SK-N-SH (cell line): ENCODE data around the gene SLC5A11. TPM values are rescaled to one million over a fixed set of nuclear protein-coding genes. Genes with fewer than 3 reads are reported as not detected.

Experiments
- CTCF ChIA-PET: fragments of 300-600, 350-600 bp; formaldehyde crosslinking; extraction: SDS; loops from one replicate; lab custom pipeline; 2021; lab: Yijun Ruan, JAX
- POLR2A ChIA-PET: fragments of 350-600 bp; sonication (Branson Sonifier 250); formaldehyde crosslinking; extraction: SDS; loops from one replicate; lab custom pipeline; 2020; ENCODE audit warnings: antibody characterized with exemption, inconsistent platforms; lab: Yijun Ruan, JAX
- DNase-seq: peaks from one replicate; pipeline ENCODE4 v3.0.0; 2012
- H2AFZ ChIP-seq: fragments of 200-600 bp; sonication (generic); 2 replicates; pipeline ENCODE4 v1.8.1; 2016; ENCODE audit warnings: antibody characterized with exemption, mild to moderate bottlenecking, low read depth
- H3F3A ChIP-seq: fragments of 200-600 bp; sonication (generic); replicated peaks from 2 replicates; pipeline ENCODE3; 2016; ENCODE audit warnings: antibody characterized with exemption, mild to moderate bottlenecking; ENCODE audit not compliant: insufficient read depth
- H3K27ac ChIP-seq, 2 experiments: fragments of 200-500 bp in 1 of 2; fragments of 200-600 bp in 1 of 2; sonication (Bioruptor generic) in 1 of 2; sonication (generic), shearing (Covaris generic) in 1 of 2; 2 replicates each; pipeline versions ENCODE4 v1.5.1 to v1.6.1; 2014 to 2016; ENCODE audit warnings: low read depth in 2 of 2, inconsistent platforms in 1 of 2, low read length in 1 of 2, mild to moderate bottlenecking in 1 of 2, mixed read lengths in 1 of 2
- H3K27me3 ChIP-seq: fragments of 200-600 bp; sonication (generic), shearing (Covaris generic); 2 replicates; pipeline ENCODE4 v1.6.1; 2016; ENCODE audit warnings: mixed run types; ENCODE audit not compliant: insufficient read depth
- H3K36me3 ChIP-seq, 2 experiments: fragments of 200-500 bp in 1 of 2; fragments of 200-600 bp in 1 of 2; sonication (Bioruptor generic) in 1 of 2; sonication (generic) in 1 of 2; replicated peaks in 1 of 2; 2 replicates each; pipeline versions ENCODE3 to v1.5.1; 2014 to 2016; ENCODE audit warnings: low read length in 1 of 2, mild to moderate bottlenecking in 1 of 2; ENCODE audit not compliant: insufficient read depth in 2 of 2, control insufficient read depth in 1 of 2
- H3K4me1 ChIP-seq, 2 experiments: fragments of 200-500 bp in 1 of 2; fragments of 200-600 bp in 1 of 2; sonication (Bioruptor generic) in 1 of 2; sonication (generic), shearing (Covaris generic) in 1 of 2; 2 replicates each; pipeline versions ENCODE4 v1.5.1 to v1.6.1; 2014 to 2016; ENCODE audit warnings: low read depth in 1 of 2, low read length in 1 of 2, mixed run types in 1 of 2; ENCODE audit not compliant: insufficient read depth in 2 of 2, control insufficient read depth in 1 of 2
- H3K4me2 ChIP-seq: fragments of 200-600 bp; sonication (generic), shearing (Covaris generic); 2 replicates; pipeline ENCODE4 v1.6.1; 2017; ENCODE audit warnings: mixed run types
- H3K4me3 ChIP-seq, 2 experiments: fragments of 200-500 bp in 1 of 2; fragments of 200-600 bp in 1 of 2; sonication (Bioruptor generic) in 1 of 2; sonication (generic), shearing (Covaris generic) in 1 of 2; 2 replicates each; pipeline versions ENCODE4 v1.5.1 to v1.8.1; 2014 to 2016; ENCODE audit warnings: low read depth in 2 of 2, inconsistent platforms in 1 of 2, low read length in 1 of 2, mild to moderate bottlenecking in 1 of 2, mixed read lengths in 1 of 2, moderate library complexity in 1 of 2
- H3K79me2 ChIP-seq: fragments of 200-600 bp; sonication (generic); 2 replicates; pipeline ENCODE4 v1.8.1; 2017; ENCODE audit warnings: mild to moderate bottlenecking; ENCODE audit not compliant: insufficient read depth
- H3K9ac ChIP-seq: fragments of 200-600 bp; sonication (generic); 2 replicates; pipeline ENCODE4 v1.6.1; 2017; ENCODE audit warnings: mixed run types
- H3K9me2 ChIP-seq: fragments of 200-600 bp; sonication (generic); 2 replicates; pipeline ENCODE4 v1.6.1; 2017; ENCODE audit warnings: mixed run types
- H3K9me3 ChIP-seq: fragments of 200-600 bp; sonication (generic); 2 replicates; pipeline ENCODE4 v1.6.1; 2017; ENCODE audit warnings: mixed run types, mild to moderate bottlenecking, moderate library complexity
- H4K20me1 ChIP-seq: fragments of 200-600 bp; sonication (generic); 2 replicates; pipeline ENCODE4 v1.6.1; 2017; ENCODE audit warnings: mild to moderate bottlenecking, mixed run types; ENCODE audit not compliant: insufficient read depth
- CHD2 ChIP-seq: fragments of 150-350 bp; IDR thresholded peaks from 2 replicates; pipeline ENCODE4 v1.6.1; 2018; ENCODE audit warnings: low read length; ENCODE audit not compliant: partially characterized antibody
- EZH2phosphoT487 ChIP-seq: fragments of 200-600 bp; sonication (generic); IDR thresholded peaks from 2 replicates; pipeline ENCODE4 v1.6.1; 2017; ENCODE audit warnings: low read depth, mixed run types, mild to moderate bottlenecking, antibody characterized with exemption, moderate library complexity, borderline replicate concordance
- FOXJ3 ChIP-seq: sonication (generic); formaldehyde crosslinking; IDR thresholded peaks from 2 replicates; pipeline ENCODE4 v1.5.1; 2020; ENCODE audit warnings: mild to moderate bottlenecking, missing genetic modification reagents
- JUND ChIP-seq: IDR thresholded peaks from 2 replicates; pipeline ENCODE4 v1.4.0; 2012
- MAX ChIP-seq: IDR thresholded peaks from 2 replicates; pipeline ENCODE4 v1.4.0; 2012; ENCODE audit warnings: low read depth
- MXI1 ChIP-seq: IDR thresholded peaks from 2 replicates; pipeline ENCODE4 v1.6.1; 2012; ENCODE audit warnings: mild to moderate bottlenecking, low read depth, low read length, improper control_type of control experiment
- NFIC ChIP-seq: IDR thresholded peaks from 2 replicates; pipeline ENCODE4 v1.4.0; 2012; ENCODE audit warnings: borderline replicate concordance
- NRF1 ChIP-seq: IDR thresholded peaks from 2 replicates; pipeline ENCODE4 v1.6.1; 2012; ENCODE audit warnings: low read depth, mild to moderate bottlenecking, low read length
- POLR2AphosphoS5 ChIP-seq: IDR thresholded peaks from 2 replicates; pipeline ENCODE4 v1.6.1; 2012; ENCODE audit warnings: low read depth, low read length
- RCOR1 ChIP-seq: fragments of 150-350 bp; IDR thresholded peaks from 2 replicates; pipeline ENCODE4 v1.6.1; 2017; ENCODE audit warnings: antibody characterized with exemption, low read length
- RFX5 ChIP-seq: IDR thresholded peaks from 2 replicates; pipeline ENCODE4 v1.6.1; 2012; ENCODE audit warnings: mild to moderate bottlenecking, improper control_type of control experiment, low read length
- RXRA ChIP-seq: IDR thresholded peaks from 2 replicates; pipeline ENCODE4 v1.4.0; 2012; ENCODE audit warnings: low read depth, mild to moderate bottlenecking, borderline replicate concordance
- TCF12 ChIP-seq: IDR thresholded peaks from 2 replicates; pipeline ENCODE4 v1.4.0; 2012
- TEAD4 ChIP-seq: IDR thresholded peaks from 2 replicates; pipeline ENCODE4 v1.4.0; 2012; ENCODE audit warnings: mild to moderate bottlenecking, borderline replicate concordance; ENCODE audit not compliant: insufficient read depth
- USF2 ChIP-seq: fragments of 150-350 bp; IDR thresholded peaks from 2 replicates; pipeline ENCODE4 v1.6.1; 2017; ENCODE audit warnings: antibody characterized with exemption, low read length, low read depth, borderline replicate concordance
- WGBS: methylation state at CpG from one replicate; pipeline ENCODE4 v1.1.6; 2017; ENCODE audit warnings: low lambda C conversion rate; 5-methylcytosine and 5-hydroxymethylcytosine counted together
- polyA plus RNA-seq, 3 experiments: library from polyadenylated mRNA; depleted of rRNA; stranded (reverse); fragments of >200 nt; gene quantifications; 2 replicates each; pipeline ENCODE4 v1.2.3, GENCODE V29; 2012
- TF ChIP-seq, protein P1 (sequence below): IDR thresholded peaks from 2 replicates; pipeline ENCODE4 v1.4.0; 2012; ENCODE audit warnings: low read depth, borderline replicate concordance
- TF ChIP-seq, protein P2 (sequence below): fragments of 200-600 bp; sonication (generic); IDR thresholded peaks from 2 replicates; pipeline ENCODE4 v1.6.1; 2017; ENCODE audit warnings: antibody characterized with exemption, mild to moderate bottlenecking, moderate library complexity
- TF ChIP-seq, protein P3 (sequence below): IDR thresholded peaks from 2 replicates; pipeline ENCODE4; 2012

The SLC5A11 gene
- polyA plus RNA-seq, 1 of the 3 experiments (the other 2 are of a cell fraction) = not detected

- H3K4me3 ChIP-seq = no peak overlapping the region
- CTCF ChIA-PET = interaction anchor here (1.1 kb wide), 1 partner anchor 21 kb away, joined by 3 read pairs; no protein-coding TSS in a partner anchor
- TF ChIP-seq RFX5 (no peak), FOXJ3 (CRISPR knock-in tag) (no peak), JUND (no peak), MXI1 (no peak), TCF12 (no peak), NRF1 (no peak), RCOR1 (no peak), MAX (no peak), USF2 (no peak), POLR2AphosphoS5 (no peak)
- TF ChIP-seq, protein P1, sequence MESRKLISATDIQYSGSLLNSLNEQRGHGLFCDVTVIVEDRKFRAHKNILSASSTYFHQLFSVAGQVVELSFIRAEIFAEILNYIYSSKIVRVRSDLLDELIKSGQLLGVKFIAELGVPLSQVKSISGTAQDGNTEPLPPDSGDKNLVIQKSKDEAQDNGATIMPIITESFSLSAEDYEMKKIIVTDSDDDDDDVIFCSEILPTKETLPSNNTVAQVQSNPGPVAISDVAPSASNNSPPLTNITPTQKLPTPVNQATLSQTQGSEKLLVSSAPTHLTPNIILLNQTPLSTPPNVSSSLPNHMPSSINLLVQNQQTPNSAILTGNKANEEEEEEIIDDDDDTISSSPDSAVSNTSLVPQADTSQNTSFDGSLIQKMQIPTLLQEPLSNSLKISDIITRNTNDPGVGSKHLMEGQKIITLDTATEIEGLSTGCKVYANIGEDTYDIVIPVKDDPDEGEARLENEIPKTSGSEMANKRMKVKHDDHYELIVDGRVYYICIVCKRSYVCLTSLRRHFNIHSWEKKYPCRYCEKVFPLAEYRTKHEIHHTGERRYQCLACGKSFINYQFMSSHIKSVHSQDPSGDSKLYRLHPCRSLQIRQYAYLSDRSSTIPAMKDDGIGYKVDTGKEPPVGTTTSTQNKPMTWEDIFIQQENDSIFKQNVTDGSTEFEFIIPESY = no peak
- TF ChIP-seq, protein P2, sequence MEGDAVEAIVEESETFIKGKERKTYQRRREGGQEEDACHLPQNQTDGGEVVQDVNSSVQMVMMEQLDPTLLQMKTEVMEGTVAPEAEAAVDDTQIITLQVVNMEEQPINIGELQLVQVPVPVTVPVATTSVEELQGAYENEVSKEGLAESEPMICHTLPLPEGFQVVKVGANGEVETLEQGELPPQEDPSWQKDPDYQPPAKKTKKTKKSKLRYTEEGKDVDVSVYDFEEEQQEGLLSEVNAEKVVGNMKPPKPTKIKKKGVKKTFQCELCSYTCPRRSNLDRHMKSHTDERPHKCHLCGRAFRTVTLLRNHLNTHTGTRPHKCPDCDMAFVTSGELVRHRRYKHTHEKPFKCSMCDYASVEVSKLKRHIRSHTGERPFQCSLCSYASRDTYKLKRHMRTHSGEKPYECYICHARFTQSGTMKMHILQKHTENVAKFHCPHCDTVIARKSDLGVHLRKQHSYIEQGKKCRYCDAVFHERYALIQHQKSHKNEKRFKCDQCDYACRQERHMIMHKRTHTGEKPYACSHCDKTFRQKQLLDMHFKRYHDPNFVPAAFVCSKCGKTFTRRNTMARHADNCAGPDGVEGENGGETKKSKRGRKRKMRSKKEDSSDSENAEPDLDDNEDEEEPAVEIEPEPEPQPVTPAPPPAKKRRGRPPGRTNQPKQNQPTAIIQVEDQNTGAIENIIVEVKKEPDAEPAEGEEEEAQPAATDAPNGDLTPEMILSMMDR = no peak
Observed at GRCh38 chr16:24890746-24891145, 45.0 kb downstream of the SLC5A11 start.

GRCh38 chr16:24896439-24896838 is 50.7 kb downstream of the SLC5A11 start:
- no peaks in the 10 kb centered on the region; the same call in 1 of the 2 replicates for H3K27me3 ChIP-seq
- WGBS = 84% methylated on average over 1 of the region's 1 CpG
- H3K27ac ChIP-seq = no peak overlapping the region
- no peaks in the 10 kb centered on the region for H3K4me1 ChIP-seq
- no peaks in the 10 kb centered on the region for H3K9me2 ChIP-seq
- no peak overlapping the region for H3K4me2 ChIP-seq
- H3K9ac ChIP-seq = no peak overlapping the region
- no peaks in the 10 kb centered on the region for H4K20me1 ChIP-seq
- ChIA-PET CTCF (interaction anchor here (1.2 kb wide), 1 partner anchor 9 kb away, joined by 4 read pairs; no protein-coding TSS in a partner anchor), POLR2A (no interaction called here)
- H3K4me3 ChIP-seq = no peak overlapping the region
- H3K79me2 ChIP-seq = no peaks in the 10 kb centered on the region
- H3K9me3 ChIP-seq = no peaks in the 10 kb centered on the region
- H3K36me3 ChIP-seq = no peaks in the 10 kb centered on the region
- no peaks in the 10 kb centered on the region for H3F3A ChIP-seq
- H2AFZ ChIP-seq = no peak overlapping the region
- DNase-seq = no peak
- no peak for TF ChIP-seq USF2
- no peak for TF ChIP-seq TEAD4
- TF ChIP-seq, protein P3, sequence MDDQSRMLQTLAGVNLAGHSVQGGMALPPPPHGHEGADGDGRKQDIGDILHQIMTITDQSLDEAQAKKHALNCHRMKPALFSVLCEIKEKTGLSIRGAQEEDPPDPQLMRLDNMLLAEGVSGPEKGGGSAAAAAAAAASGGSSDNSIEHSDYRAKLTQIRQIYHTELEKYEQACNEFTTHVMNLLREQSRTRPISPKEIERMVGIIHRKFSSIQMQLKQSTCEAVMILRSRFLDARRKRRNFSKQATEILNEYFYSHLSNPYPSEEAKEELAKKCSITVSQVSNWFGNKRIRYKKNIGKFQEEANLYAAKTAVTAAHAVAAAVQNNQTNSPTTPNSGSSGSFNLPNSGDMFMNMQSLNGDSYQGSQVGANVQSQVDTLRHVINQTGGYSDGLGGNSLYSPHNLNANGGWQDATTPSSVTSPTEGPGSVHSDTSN = no peak
- TF ChIP-seq RXRA = no peak
- no peak for TF ChIP-seq EZH2phosphoT487
- no peak for TF ChIP-seq NFIC
- no peak for TF ChIP-seq CHD2

More at GRCh38 chr16:24890746-24891145, 45.0 kb downstream of the SLC5A11 start:
- H3K4me2 ChIP-seq = no peak overlapping the region
- H3K36me3 ChIP-seq = no peaks in the 10 kb centered on the region
- POLR2A ChIA-PET = no interaction called here
- H3K9me2 ChIP-seq = no peaks in the 10 kb centered on the region
- H4K20me1 ChIP-seq = no peaks in the 10 kb centered on the region
- H3K9ac ChIP-seq = no peak overlapping the region
- 80% methylated on average over 12 of the region's 13 CpGs for WGBS
- H3K79me2 ChIP-seq = no peaks in the 10 kb centered on the region
- H2AFZ ChIP-seq = no peak overlapping the region
- 0 out of 2 replicates have a peak, but pooled peaks cover 3% of the 10 kb centered on the region for H3K9me3 ChIP-seq
- no peaks in the 10 kb centered on the region for H3K4me1 ChIP-seq
- H3F3A ChIP-seq = no peaks in the 10 kb centered on the region
- no peak overlapping the region for H3K27ac ChIP-seq
- no peaks in the 10 kb centered on the region; the same call in 1 of the 2 replicates for H3K27me3 ChIP-seq
- DNase-seq = no peak
